ENCODE data around the gene VPS51.

VPS51 gene

GRCh38 chr11:65085446-65085845 is 10.6 kb upstream of the VPS51 start:
- no peak overlapping the region for H3K27ac ChIP-seq
- TF ChIP-seq CTCF (conservative IDR thresholded peaks at IDR 0.05) = no peak

- no peak overlapping the region for H3K27ac ChIP-seq
These were observed 9.2 kb upstream of the VPS51 start for GRCh38 chr11:65086809-65087208.

GRCh38 chr11:65087216-65087615 is 8.8 kb upstream of the VPS51 start:
- no peak overlapping the region for H3K27ac ChIP-seq
- no peak for TF ChIP-seq CTCF (conservative IDR thresholded peaks at IDR 0.05)

More at GRCh38 chr11:65086809-65087208, 9.2 kb upstream of the VPS51 start:
- TF ChIP-seq CTCF (conservative IDR thresholded peaks at IDR 0.05) = no peak

GRCh38 chr11:65087827-65088226 is 8.2 kb upstream of the VPS51 start:
- TF ChIP-seq CTCF (conservative IDR thresholded peaks at IDR 0.05) = no peak
- H3K27ac ChIP-seq = no peak overlapping the region

- no peak for TF ChIP-seq CTCF (conservative IDR thresholded peaks at IDR 0.05)
- no peak overlapping the region for H3K27ac ChIP-seq
These were observed 6.4 kb upstream of the VPS51 start for GRCh38 chr11:65089621-65090020.

GRCh38 chr11:65090628-65091027 is 5.4 kb upstream of the VPS51 start:
- TF ChIP-seq CTCF (conservative IDR thresholded peaks at IDR 0.05) = no peak
- no peak overlapping the region for H3K27ac ChIP-seq

GRCh38 chr11:65095427-65095826 is 587 bp upstream of the VPS51 start:
- TF ChIP-seq CTCF (conservative IDR thresholded peaks at IDR 0.05) = no peak
- H3K27ac ChIP-seq = peak overlapping the region; percentile 100

GRCh38 chr11:65096926-65097325 is 912 bp downstream of the VPS51 start:
- no peak for TF ChIP-seq CTCF (conservative IDR thresholded peaks at IDR 0.05)
- peak overlapping the region; percentile 100 for H3K27ac ChIP-seq

All from VCaP (cell line).